Anterior cingulate cortex (tissue), 58 donors: Measurements from ENCODE around the gene TCP10L.
"Not testable (repeated sequence)": the region's sequence is repeated elsewhere in the genome, so short reads cannot be mapped to it uniquely, and the experiment has no call there.

Experiments
- DNase-seq, 58 donors: peaks; one replicate each; lab custom pipeline; 2025; lab: John Stamatoyannopoulos, UW

TCP10L gene

DNA sequence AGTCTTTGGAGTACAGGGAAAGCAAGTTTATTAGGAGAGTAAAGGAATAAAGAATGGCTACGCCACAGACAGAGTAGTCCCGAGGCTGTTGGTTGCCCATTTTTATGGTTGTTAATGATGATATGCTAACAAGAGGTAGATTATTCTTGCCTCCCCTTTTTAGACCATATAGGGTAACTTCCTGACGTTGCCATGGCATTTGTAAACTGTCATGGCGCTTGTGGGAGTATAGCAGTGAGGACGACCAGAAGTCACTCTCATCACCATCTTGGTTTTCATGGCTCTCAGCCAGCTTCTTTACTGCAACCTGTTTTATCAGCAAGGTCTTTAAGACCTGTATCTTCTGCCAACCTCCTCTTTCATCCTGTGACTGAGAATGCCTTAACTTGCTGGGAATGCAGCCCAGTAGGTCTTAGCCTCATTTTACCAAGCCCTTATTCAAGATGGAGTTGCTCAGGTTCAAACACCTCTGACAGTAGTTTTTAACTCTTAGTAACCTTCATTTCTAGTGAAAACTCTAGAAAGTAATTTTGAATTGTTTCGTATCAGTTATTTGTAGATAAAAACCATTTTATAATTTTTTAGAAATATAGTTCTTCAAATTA is 26.2 kb downstream of the TCP10L start:
- no peak for DNase-seq

DNA sequence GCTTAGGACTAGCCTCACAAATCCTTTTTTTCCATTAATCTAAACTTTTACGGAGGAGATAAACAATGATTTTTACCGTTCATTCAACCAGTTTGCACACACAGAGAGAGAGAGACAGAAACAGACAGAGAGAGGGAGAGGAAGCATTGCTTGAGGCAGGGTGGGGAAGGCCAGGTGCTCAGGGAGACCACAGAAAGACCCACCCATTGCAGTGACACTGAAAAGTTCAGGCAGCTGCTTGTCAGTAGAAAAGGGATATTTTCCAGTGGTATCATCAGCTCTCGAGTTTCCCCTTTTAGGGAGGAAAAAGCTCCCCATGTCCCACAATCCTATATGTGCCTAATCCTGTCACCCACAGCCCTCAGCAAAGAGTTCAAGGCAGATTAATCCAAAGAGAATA is 27.2 kb downstream of the TCP10L start:
- no peak for DNase-seq

DNA sequence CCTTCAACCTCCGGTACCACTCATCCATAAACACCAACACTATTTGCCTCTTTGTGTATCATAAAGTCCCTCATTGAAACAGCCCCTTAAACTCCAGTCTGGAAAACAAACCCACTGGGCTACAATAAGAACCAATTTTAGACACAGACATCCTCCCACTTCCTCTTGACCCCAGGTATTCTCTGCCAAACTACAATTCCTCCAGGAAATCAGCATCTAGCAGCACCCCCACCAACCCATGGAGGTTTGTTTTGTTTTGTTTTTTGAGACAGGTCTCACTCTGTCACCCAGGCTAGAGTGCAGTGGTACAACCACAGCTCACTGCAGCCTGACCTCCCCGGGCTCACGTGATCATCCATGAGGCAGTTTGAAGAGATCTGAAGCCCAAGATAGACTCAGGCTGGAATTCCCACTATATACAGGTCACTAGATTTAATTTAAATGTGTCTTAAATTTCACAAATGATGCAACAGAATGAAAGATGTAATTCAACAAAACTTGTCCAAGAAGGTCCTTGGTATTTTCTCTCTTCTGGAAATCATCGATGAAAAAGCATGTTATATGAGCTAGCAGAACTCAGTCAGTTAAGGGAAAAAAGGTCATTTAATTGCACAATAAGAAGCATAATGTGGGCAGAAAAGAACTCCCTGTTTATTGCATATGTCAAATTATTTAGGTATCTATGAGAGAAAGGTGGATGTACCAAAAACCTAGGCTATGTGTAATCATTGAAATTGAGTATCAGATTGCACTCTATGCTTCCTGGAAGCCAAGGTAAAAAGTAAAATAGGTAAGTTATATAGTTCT is 30.3 kb downstream of the TCP10L start:
- DNase-seq: no peak

DNA sequence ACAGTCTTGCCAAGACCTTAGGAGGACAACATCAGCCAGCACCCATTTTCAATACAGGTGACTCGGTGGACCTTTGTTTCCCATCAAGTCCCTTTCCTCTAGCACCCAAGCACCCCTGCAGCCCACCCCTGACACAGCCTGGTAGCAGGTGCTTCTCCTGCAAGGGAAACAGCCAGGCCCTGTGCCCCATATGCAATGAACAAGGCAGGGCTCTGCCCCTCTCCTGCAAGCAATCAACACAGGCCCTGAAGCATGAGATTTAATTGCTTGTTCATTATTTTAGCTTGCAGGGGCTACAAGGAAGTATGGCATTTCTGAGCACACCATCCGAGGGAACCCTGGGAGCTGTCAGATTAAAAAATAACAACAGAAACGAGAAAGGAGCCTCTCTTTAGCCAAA is 35.4 kb downstream of the TCP10L start:
- no peak for DNase-seq

DNA sequence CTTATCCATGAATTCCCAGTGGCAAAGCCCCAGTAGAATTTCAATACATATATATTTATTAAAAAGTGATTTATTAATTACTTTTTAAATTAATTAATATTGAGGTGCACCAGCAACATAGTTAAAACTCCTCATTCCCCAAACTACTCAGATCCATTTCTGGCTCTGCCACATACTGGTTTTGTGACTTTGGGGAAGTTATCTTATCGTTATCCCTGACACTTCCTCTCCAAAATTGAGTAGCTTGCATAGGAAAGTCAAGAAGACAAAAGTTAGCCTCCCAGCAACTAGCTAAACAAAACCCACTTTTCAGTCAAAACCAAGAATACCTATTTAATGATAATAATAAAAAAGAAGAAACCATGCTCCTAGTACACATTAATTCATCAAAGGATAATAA is 35.9 kb downstream of the TCP10L start:
- no peak for DNase-seq

DNA sequence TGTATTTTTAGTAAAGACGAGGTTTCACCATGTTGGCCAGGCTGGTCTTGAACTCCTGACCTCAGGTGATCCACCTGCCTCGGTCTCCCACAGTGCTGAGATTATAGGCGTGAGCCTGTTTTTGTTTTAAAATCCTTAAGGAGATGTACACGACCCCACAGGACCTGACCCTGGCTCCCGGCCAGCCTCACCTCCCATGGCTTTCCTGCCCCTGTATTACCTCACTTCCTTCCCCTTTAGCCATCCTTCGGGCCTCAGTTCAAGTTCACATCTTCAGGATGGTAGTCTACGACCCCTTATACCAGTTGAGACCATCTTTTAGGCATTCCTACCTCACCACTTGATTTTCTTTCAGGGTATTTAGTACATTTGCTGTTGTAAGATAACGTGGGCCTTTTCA is 36.3 kb downstream of the TCP10L start:
- DNase-seq: no peak

DNA sequence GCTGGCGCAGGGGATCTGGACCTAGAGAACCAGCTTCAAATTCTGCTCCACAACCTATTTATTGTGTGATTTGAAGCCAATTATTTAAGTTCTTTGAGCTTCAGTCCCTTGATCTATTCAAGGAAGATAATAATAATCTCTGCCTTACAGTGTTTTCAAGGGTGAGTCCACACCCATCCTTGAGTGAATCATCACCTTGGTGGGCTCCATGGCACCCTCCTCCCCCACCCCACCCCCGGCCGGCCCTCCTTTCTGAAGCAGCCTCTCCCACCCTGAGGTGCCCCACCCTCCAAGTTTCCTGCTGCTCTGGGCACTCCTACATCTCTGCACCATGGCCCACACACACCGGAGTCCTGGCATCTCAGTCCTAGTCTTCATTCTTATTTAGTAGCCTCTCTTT is 38.3 kb downstream of the TCP10L start:
- DNase-seq: no peak

DNA sequence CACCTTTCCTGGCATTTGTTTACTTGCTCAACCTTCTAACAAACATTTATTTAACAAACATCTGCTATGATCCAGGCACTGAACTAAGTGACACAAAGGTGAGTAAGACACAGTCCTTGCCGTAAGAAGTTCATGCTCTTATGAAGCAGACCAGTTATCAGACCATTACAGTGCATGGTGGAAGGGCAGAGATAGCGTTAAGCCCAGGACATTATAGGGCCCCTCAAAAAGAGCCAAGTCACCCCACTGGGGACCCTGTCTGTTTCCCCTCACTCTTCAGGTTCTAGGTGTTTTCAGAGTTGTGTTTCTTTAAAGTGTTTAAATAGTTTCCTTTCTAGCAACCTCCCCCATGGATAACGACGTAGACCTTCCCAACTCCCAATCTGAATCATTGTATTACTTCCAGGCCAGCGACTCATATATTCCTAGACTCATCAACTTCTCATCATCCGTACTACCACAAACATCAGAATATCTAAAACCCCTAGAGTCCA is 39.3 kb downstream of the TCP10L start:
- no peak for DNase-seq

DNA sequence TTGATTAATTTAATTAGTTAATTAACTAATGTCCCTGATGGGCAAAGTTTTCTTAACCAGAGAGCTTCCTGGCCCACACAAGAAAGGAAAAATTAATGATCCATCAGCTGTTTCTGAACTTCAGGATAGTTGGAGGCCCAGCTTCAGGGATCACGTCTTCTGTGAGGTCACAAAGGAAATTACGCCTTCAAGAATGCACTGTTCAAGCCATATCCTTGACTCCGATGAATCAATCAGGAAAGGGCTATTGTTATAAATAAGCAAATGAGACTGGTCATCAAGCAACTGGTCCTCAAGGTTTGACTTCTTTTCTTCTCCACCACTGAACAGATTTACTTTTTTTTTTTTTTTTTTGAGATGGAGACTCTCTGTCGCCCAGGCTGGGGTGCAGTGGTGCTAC is 40.6 kb downstream of the TCP10L start:
- DNase-seq: no peak

DNA sequence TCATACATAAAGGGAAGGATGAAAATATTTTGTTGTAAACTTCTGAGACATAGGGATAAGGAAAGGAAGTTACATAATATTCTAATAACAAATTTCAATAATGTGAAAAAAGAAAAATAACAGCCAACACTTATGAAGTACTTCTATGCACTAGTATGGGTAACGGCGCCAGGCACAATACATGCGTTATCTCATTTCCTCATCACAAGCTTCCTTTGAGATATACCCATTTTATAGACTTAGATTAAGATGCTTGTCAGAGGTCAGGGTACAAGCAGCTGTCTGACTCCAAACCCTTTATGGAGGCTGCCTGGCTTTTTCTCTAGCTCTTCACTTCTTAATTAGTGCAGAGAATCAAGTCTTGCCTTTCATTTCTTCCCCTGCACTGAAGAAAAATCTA is 41.3 kb downstream of the TCP10L start:
- no peak for DNase-seq

DNA sequence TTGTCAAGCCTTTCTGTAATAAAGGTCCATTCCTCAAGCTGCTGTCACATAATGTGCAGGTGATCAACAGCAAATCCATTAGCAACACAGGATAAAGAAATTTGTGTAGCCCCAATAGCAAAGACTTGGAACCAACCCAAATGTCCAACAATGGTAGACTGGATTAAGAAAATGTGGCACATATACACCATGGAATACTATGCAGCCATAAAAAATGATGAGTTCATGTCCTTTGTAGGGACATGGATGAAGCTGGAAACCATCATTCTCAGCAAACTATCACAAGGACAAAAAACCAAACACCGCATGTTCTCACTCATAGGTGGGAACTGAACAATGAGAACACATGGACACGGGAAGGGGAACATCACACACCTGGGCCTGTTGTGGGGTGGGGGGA is 42.3 kb downstream of the TCP10L start:
- not testable (repeated sequence) for DNase-seq

DNA sequence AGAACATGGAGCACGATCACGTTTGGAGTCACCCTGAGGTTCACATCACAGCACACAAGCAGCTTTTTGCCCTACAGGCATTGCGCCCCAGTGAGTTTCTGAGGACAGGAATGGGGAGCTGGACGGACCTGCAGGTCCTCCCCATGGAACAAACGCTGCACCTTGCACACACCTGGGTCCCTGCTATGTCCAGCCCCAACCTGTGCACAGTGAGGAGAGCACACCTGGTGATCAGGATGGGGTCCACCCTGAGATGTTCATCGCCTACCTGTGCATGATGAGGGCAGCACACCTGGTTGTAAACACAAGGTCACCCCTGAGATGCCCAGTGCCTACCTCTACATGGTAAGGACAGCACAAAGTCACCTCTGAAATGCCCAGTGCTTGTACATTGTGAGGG is 45.9 kb downstream of the TCP10L start:
- no peak for DNase-seq

DNA sequence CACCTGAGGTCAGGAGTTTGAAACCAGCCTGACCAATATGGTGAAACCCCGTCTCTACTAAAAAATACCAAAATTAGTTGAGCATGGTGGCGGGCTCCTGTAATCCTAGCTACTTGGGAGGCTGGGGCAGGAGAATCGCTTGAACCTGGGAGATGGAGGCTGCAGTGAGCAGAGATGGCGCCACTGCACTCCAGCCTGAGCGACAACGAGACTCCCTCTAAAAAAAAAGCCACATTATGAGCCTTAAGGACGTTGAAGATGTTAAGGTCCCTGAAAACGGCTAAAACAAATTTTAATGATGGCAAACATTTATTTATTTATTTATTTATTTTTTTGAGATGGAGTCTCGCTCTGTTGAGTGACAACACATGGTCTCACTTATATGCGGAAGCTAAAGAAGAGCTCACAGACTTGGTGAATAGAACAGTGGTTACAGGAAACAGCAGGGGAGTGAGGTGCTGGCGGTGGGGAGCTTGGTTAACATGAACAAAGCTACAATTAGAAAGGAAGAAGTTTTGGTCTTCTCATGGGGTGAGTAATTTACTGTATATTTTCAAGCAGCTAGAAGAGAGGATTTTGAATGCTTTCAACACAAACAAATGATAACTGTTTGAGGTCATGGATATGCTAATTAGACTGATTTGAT is 47.1 kb downstream of the TCP10L start:
- no peak for DNase-seq

DNA sequence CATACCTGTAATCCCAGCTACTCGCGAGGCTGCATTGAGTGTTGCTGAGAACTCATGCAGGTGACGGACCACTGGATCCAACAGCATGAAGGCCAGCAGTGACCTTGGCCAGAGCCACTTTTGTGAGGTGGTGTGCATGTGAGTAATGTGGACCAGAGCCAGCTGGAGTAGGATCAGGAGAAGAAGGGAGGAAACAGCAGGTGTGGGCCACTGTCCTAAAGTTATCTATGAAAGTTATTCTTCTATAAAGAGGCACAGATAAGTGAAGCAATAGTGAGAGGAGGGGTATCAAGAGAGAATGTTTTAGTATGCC is 47.8 kb downstream of the TCP10L start:
- no peak for DNase-seq

DNA sequence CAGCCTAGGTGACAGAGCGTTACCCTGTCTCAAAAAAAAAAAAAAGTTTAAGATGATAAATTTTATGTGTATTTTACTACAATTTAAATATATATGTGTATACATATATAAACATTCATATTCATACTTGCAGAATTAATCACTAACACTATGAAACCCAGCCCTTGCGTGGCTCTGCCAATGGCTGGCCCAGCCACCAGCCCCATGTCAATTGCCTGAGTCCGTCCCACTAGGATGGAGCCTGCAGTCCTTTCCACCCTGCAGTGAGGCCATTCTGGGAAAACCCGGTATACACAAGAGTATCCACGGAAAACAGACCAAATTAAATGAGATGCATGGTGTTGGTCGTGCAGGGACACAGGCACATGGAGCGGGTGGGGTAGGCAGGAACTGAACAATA is 49.7 kb downstream of the TCP10L start:
- DNase-seq: no peak

DNA sequence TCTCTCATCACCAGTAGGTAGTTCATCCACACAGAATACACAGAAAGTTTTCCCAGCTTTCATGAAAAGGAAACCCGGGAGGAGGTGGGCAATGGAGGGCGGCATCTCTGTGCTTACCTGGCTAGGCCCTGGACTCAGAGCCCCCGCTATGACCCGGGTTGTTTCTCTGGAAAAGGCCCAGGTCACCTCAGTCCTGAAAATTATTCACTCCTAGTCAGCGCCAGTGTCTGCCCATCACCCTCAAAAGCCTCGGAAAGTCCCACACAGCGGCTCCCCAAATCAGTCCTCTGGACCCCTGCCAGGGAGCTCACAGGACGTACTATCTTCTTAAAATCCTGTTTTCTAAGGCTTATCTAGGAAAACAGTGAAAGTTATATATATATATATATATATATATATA is 51.2 kb downstream of the TCP10L start:
- no peak for DNase-seq

DNA sequence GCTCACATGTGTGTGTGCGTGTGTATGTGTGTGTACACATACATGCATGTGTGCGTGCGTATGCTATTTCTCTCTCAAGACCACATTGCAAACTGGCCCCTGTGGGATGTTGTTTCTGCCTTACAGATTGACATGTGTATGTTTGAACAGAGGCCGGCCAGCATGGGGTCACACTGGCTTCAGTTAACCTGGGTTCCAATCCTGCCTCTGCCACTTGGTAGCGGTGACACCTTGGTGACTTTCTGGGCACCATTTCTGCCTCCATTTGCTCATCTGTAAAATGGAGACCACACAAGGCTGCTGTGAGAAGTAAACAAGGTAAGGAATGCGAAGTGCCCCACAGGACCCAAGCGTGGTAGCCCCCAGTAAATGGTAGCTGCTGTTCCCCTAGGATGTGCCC is 51.7 kb downstream of the TCP10L start:
- no peak for DNase-seq

DNA sequence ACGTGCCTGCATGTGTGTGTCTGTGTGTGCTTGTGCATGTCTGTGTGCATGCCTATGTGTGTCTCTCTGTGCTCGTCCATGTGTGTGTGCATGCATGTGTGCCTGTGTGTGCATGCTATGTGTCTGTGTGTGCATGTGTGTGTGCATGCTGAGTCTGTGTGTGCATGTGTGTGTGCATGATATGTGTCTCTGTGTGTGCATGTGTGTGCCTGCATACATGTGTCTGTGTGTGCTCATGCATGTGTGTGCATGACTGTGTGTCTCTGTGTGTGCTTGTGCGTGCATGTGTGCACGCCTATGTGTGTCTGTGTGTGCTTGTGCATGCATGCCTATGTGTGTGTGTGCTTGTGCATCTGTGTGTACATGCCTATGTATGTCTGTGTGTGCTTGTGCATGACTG is 52.3 kb downstream of the TCP10L start:
- no peak for DNase-seq

DNA sequence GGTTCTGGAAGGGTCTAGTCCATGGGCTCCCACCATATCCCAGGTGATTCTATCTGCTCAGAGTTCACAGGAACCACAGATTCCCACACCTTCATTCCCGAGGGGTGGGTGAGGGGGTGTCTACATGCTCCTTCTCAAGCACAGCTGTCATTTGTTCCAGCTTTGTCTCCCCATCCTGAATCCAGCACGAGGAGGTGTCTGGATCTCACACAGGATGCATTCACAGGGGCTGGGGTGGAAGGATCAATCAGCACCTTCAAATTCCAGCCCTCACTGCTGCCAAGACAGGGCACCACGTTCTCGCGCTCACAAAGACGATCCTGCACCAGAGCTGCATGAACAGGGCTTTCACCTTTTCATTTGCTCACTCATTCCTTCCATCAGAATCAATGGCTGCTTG is 52.7 kb downstream of the TCP10L start:
- no peak for DNase-seq

DNA sequence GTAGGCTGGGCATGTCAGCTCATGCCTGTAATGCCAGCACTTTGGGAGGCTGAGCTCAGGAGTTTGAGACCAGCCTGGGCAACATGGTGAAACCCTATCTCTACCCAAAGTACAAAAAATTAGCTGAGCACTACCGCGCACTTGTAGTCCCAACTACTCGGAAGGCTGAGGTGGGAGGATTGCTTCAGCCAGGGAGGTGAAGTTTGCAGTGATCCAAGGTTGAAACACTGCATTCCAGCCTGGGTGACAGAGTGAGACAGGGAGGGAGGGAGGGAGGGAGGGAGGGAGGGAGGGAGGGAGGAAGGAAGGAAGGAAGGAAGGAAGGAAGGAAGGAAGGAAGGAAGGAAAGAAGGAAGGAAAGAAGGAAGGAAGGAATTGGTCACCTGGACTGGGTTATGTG is 53.8 kb downstream of the TCP10L start:
- not testable (repeated sequence) for DNase-seq

DNA sequence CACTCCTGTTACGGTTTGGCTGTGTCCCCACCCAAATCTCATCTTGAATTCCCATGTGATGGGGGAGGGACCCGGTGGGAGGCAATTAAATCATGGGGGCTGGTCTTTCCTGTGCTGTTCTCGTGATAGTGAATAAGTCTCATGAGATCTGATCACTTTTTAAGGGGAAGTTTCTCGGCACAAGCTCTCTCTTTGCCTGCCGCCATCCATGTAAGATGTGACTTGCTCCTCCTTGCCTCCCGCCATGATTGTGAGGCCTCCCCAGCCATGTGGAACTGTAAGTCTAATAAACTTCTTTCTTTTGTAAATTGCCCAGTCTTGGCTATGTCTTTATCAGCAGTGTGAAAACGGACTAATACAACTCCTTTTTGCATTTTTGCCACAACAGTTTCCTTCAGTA is 54.5 kb downstream of the TCP10L start:
- not testable (repeated sequence) for DNase-seq

DNA sequence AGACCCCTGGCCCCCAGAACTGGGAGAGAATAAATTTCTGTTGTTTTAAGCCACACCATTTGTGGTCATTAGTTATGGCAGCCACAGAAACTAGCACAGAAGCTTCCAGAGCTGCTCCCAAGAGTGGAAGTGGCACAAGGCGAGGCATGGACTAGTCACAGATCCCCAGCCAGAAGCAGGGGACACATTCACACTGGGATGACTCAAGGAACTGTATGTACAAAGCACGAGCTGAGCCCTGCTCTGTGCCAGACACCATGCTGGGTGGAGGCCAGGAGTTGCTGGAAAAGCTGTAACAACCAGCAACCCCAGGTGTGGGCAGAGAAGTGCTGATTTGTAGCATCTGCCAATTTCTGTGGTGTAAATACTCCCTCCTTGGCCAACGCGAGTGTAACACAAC is 55.6 kb downstream of the TCP10L start:
- no peak for DNase-seq
